ENCODE data around the gene PKNOX2.

DNA sequence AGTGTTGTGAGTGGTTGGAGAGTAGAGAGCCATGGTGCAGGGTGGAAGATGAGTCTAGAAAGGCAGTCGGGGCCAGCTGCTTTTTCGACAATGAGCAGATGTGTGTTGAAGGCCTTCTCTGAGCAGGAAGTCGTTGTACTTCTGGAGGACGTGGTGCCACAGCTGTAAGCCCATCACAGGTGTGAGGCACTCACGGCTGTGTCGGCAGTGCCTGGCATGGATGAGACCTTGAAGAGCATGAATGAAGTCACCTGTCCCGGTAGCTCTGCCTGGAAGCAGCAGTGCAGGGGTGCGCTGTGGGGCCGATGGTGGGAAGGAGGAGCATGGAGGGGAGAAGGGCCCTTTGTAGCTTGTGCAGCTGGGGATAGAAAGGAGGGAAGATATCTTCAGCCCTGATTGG is 165.2 kb downstream of the PKNOX2 start:
- TF ChIP-seq, protein P1, sequence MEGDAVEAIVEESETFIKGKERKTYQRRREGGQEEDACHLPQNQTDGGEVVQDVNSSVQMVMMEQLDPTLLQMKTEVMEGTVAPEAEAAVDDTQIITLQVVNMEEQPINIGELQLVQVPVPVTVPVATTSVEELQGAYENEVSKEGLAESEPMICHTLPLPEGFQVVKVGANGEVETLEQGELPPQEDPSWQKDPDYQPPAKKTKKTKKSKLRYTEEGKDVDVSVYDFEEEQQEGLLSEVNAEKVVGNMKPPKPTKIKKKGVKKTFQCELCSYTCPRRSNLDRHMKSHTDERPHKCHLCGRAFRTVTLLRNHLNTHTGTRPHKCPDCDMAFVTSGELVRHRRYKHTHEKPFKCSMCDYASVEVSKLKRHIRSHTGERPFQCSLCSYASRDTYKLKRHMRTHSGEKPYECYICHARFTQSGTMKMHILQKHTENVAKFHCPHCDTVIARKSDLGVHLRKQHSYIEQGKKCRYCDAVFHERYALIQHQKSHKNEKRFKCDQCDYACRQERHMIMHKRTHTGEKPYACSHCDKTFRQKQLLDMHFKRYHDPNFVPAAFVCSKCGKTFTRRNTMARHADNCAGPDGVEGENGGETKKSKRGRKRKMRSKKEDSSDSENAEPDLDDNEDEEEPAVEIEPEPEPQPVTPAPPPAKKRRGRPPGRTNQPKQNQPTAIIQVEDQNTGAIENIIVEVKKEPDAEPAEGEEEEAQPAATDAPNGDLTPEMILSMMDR (IDR thresholded peaks at IDR 0.05; ENCODE audit: control extremely low read depth in 1 of 3, insufficient read depth in 1 of 3, low read depth in 1 of 3, low read length in 3 of 3) = no peak
- TF ChIP-seq TAF1 (IDR thresholded peaks at IDR 0.05; ENCODE audit: low read depth, low read length) (no peak), NANOG (IDR thresholded peaks at IDR 0.05; ENCODE audit: insufficient read depth, low read depth, low read length, poor library complexity, severe bottlenecking) (no peak), POLR2A (IDR thresholded peaks at IDR 0.05; ENCODE audit: control extremely low read depth in 1 of 2, low read depth in 2 of 2, low read length in 2 of 2) (no peak), SIRT6 (IDR thresholded peaks at IDR 0.05; ENCODE audit: low read length) (no peak), SUZ12 (IDR thresholded peaks at IDR 0.05; ENCODE audit: low read length) (no peak), SIX5 (IDR thresholded peaks at IDR 0.05; ENCODE audit: low read depth, low read length) (no peak), GTF2F1 (IDR thresholded peaks at IDR 0.05; ENCODE audit: borderline replicate concordance, low read depth, low read length) (no peak), GABPA (IDR thresholded peaks at IDR 0.05; ENCODE audit: borderline replicate concordance, insufficient read depth, low read length) (no peak)
- TF ChIP-seq, protein P2, sequence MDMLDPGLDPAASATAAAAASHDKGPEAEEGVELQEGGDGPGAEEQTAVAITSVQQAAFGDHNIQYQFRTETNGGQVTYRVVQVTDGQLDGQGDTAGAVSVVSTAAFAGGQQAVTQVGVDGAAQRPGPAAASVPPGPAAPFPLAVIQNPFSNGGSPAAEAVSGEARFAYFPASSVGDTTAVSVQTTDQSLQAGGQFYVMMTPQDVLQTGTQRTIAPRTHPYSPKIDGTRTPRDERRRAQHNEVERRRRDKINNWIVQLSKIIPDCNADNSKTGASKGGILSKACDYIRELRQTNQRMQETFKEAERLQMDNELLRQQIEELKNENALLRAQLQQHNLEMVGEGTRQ (IDR thresholded peaks at IDR 0.05; ENCODE audit: low read length) = no peak

Measured in H1 (cell line).